ENCODE measurements around the gene PSMC4. TPM values are rescaled to one million over a fixed set of nuclear protein-coding genes. Genes with fewer than 3 reads are reported as not detected.

PSMC4 gene
- total RNA-seq, 4 donors from 2014 or later: 59.4 to 162 (median 67.2) TPM

DNA sequence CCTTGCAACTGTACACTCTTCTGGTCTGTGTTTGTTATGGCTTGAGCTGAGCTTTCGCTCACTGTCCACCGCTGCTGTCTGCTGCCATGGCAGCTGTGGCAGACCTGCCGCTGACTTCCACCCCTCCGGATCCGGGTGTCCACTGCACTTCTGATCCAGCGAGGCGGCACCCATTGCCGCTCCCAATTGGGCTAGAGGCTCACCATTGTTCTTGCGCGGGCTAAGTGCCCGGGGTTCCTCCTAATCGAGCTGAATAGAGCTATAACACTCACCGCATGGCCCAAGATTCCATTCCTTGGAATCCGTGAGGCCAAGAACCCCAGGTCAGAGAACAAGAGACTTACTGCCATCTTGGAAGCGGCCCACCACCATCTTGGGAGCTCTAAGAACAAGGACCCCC lies 2.2 kb upstream of the PSMC4 start:
- no peak overlapping the region for H3K27ac ChIP-seq
- no peaks in the 10 kb centered on the region for H3K27me3 ChIP-seq
- DNase-seq: no peak
- H3K4me1 ChIP-seq: no peaks in the 10 kb centered on the region
- no peaks in the 10 kb centered on the region for H3K36me3 ChIP-seq
- H3K9me3 ChIP-seq: no peaks in the 10 kb centered on the region
- TF ChIP-seq POLR2A (IDR thresholded peaks at IDR 0.05): no peak
- TF ChIP-seq, protein P1, sequence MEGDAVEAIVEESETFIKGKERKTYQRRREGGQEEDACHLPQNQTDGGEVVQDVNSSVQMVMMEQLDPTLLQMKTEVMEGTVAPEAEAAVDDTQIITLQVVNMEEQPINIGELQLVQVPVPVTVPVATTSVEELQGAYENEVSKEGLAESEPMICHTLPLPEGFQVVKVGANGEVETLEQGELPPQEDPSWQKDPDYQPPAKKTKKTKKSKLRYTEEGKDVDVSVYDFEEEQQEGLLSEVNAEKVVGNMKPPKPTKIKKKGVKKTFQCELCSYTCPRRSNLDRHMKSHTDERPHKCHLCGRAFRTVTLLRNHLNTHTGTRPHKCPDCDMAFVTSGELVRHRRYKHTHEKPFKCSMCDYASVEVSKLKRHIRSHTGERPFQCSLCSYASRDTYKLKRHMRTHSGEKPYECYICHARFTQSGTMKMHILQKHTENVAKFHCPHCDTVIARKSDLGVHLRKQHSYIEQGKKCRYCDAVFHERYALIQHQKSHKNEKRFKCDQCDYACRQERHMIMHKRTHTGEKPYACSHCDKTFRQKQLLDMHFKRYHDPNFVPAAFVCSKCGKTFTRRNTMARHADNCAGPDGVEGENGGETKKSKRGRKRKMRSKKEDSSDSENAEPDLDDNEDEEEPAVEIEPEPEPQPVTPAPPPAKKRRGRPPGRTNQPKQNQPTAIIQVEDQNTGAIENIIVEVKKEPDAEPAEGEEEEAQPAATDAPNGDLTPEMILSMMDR (IDR thresholded peaks at IDR 0.05): no peak
- no peak overlapping the region for H3K4me3 ChIP-seq
- intact Hi-C loops (cut with DNase I; ENCODE audit: low total_unique reads): no loop called here

DNA sequence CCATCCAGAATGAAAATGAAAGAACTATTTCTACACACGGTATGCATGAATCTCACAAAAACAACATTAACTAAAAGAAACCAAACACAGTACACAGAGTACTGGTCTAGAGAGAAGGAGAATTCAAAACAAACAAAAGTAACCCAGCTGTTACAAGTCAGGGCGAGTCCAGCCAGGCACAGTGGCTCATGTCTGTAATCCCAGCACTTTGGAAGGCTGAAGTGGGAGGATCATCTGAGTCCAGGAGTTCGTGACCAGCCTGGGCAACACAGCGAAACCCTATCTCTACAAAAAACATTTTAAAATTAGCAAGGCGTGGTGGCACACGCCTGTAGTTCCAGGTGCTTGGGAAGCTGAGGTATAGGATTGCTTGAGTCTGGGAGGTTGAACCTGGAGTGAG lies 1.7 kb upstream of the PSMC4 start:
- intact Hi-C loops (cut with DNase I; ENCODE audit: low total_unique reads): no loop called here
- TF ChIP-seq, protein P1 (IDR thresholded peaks at IDR 0.05): no peak
- TF ChIP-seq POLR2A (IDR thresholded peaks at IDR 0.05): no peak
- H3K27me3 ChIP-seq: no peaks in the 10 kb centered on the region

DNA sequence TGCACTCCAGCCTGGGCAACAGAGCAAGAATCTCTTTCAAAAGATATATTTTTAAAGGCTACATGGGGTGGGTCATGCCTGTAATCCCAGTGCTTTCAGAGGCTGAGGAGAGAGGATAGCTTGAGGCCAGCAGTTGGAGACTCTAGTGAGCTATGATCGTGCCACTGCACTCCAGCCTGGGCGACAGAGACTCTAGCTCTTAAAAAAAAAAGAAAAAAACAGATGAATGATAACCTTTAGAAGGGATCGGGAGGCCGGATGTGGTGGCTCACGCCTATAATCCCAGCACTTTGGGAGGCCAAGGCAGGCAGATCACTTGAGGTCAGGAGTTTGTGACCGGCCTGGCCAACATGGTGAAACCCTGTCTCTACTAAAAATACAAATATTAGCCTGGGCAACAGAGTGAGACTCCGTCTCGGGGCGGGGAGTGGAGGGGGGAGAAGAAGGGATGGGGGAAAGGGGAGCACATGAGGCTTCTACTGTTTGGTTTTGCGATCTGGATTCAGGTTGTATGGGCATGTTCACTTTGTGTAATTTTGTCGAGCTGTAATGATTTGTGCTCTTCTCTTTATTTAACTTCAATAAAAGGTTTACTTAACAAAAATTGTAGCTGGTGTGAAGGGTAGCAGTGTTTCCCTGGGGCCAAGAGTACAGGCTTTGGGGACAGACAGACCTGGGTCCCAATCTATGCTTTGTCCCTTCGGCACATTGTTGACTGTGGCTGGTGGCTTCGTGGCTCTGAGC lies 1.1 kb upstream of the PSMC4 start:
- H3K27ac ChIP-seq: peak overlapping the region; percentile 87 to 88
- no peaks in the 10 kb centered on the region for H3K36me3 ChIP-seq
- no peak for DNase-seq
- no peak for TF ChIP-seq POLR2A (IDR thresholded peaks at IDR 0.05)
- TF ChIP-seq, protein P1 (IDR thresholded peaks at IDR 0.05): no peak
- peak overlapping the region; percentile 59 to 80 for H3K4me3 ChIP-seq
- H3K27me3 ChIP-seq: no peaks in the 10 kb centered on the region
- no peaks in the 10 kb centered on the region for H3K4me1 ChIP-seq
- intact Hi-C loops (cut with DNase I; ENCODE audit: low total_unique reads): no loop called here
- H3K9me3 ChIP-seq: no peaks in the 10 kb centered on the region

More for the DNA sequence above, 1.7 kb upstream of the PSMC4 start:
- Histone ChIP-seq H3K27ac (no peak overlapping the region), H3K4me3 (no peak overlapping the region), H3K9me3 (no peaks in the 10 kb centered on the region), H3K36me3 (no peaks in the 10 kb centered on the region), H3K4me1 (no peaks in the 10 kb centered on the region)
- no peak for DNase-seq

DNA sequence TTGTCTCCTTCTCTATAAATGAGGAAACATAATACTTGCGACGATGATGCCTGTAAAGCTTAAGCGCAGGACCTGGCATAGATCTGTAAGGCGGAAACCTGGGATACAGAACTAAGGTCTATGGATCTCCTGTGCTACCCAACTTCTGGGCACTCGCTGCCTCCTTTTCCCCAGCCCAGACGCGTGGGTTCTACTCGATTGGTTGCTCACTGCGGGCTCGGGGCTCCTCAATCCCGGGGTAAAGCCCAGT lies 615 bp upstream of the PSMC4 start:
- Histone ChIP-seq H3K27ac (peak overlapping the region; percentile 87 to 88), H3K4me3 (peak overlapping the region; percentile 59 to 80), H3K27me3 (no peaks in the 10 kb centered on the region), H3K4me1 (no peaks in the 10 kb centered on the region), H3K9me3 (no peaks in the 10 kb centered on the region), H3K36me3 (no peaks in the 10 kb centered on the region)
- no peak for DNase-seq
- intact Hi-C loops (cut with DNase I; ENCODE audit: low total_unique reads): no loop called here
- TF ChIP-seq, protein P1 (IDR thresholded peaks at IDR 0.05): no peak
- TF ChIP-seq POLR2A (IDR thresholded peaks at IDR 0.05): no peak

DNA sequence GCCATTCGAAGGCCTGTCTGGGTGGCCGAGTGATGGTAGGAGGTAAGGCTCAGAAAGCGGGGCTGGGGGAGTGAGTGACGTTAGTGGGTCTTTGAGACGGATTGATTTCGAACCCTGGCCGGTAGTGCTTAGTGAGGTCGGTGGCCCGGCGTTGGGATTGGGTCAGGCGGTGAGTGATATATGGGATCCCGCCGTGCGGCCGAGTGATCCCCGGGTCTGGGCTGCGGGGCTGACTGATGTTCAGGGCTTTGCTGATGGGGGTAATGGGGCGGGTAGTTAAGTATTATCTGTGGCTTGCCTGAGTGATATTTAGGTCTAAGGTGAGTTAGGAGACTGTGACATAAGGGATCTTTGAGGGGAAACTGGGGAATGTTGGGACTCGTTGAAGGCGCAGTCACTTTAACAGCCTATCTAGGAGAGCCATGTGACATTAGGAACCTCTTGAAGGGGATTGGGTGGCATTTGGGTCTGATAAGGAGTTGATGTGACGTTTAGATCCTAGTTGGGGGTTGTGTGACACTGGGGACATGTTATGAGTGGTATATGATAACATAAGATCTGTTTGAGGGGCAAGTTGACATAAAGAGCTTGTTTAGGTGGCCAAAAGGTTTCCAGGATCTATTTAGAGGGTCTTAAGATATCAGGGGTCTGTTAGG lies 543 bp downstream of the PSMC4 start:
- Histone ChIP-seq H3K4me3 (peak overlapping the region; percentile 75 to 80), H3K27me3 (no peaks in the 10 kb centered on the region), H3K4me1 (no peaks in the 10 kb centered on the region), H3K9me3 (no peaks in the 10 kb centered on the region), H3K36me3 (no peaks in the 10 kb centered on the region), H3K27ac (peak overlapping the region; percentile 84 to 88)
- TF ChIP-seq, protein P1 (IDR thresholded peaks at IDR 0.05): no peak
- TF ChIP-seq POLR2A (IDR thresholded peaks at IDR 0.05): no peak
- intact Hi-C loops (cut with DNase I; ENCODE audit: low total_unique reads): no loop called here
- no peak for DNase-seq
